GM23338 (cell line): ENCODE measurements around the gene KCTD10. TPM values are rescaled to one million over a fixed set of nuclear protein-coding genes. Genes with fewer than 3 reads are reported as not detected.

Experiments
- ATAC-seq: fragments of 200-7000 bp; cut with Tn5 transposase; 3 replicates; pipeline ENCODE4 v1.9.1; 2020
- DNase-seq: peaks from one replicate; pipeline ENCODE4 v3.0.0-alpha.2; 2015; ENCODE audit warnings: low spot score
- H2AFZ ChIP-seq: fragments of 200-600 bp; sonication (generic); 2 replicates; pipeline ENCODE4 v1.8.0; 2016; ENCODE audit warnings: antibody characterized with exemption, mild to moderate bottlenecking, moderate library complexity
- H3F3A ChIP-seq: fragments of 200-600 bp; sonication (generic); replicated peaks from 2 replicates; pipeline ENCODE4 v1.8.0; 2017; ENCODE audit warnings: antibody characterized with exemption, mixed run types, low read depth
- H3K27ac ChIP-seq: fragments of 200-600 bp; sonication (generic); 2 replicates; pipeline ENCODE4 v1.6.1; 2016; ENCODE audit warnings: low read depth
- H3K27me3 ChIP-seq: fragments of 200-600 bp; sonication (generic); 2 replicates; pipeline ENCODE4 v1.8.0; 2016; ENCODE audit warnings: mild to moderate bottlenecking, mixed run types, moderate library complexity; ENCODE audit not compliant: insufficient read depth
- H3K36me3 ChIP-seq: fragments of 200-600 bp; sonication (generic); 2 replicates; pipeline ENCODE4 v1.8.0; 2016; ENCODE audit warnings: mild to moderate bottlenecking; ENCODE audit not compliant: insufficient read depth
- H3K4me1 ChIP-seq: fragments of 200-600 bp; sonication (generic); 2 replicates; pipeline ENCODE4 v1.8.0; 2016; ENCODE audit warnings: mild to moderate bottlenecking, moderate library complexity; ENCODE audit not compliant: insufficient read depth
- H3K4me2 ChIP-seq: fragments of 200-600 bp; sonication (generic); 2 replicates; pipeline ENCODE4 v1.7.1; 2017; ENCODE audit warnings: mixed run types
- H3K4me3 ChIP-seq: fragments of 200-600 bp; sonication (generic); 2 replicates; pipeline ENCODE4 v1.6.1; 2016; ENCODE audit warnings: mixed run types
- H3K79me2 ChIP-seq: fragments of 200-600 bp; sonication (generic); replicated peaks from 2 replicates; pipeline ENCODE4 v1.8.0; 2017; ENCODE audit warnings: mild to moderate bottlenecking; ENCODE audit not compliant: insufficient read depth
- H3K9me2 ChIP-seq: fragments of 200-600 bp; sonication (generic); 2 replicates; pipeline ENCODE4 v1.8.0; 2017; ENCODE audit not compliant: insufficient read depth
- H4K20me1 ChIP-seq: fragments of 200-600 bp; sonication (generic); replicated peaks from 2 replicates; pipeline ENCODE4 v1.8.0; 2017; ENCODE audit warnings: mild to moderate bottlenecking; ENCODE audit not compliant: insufficient read depth
- H3K27ac Mint-ChIP-seq: 2 replicates; pipeline ENCODE4 v1.8.0; 2020; ENCODE audit warnings: inconsistent platforms, mild to moderate bottlenecking, moderate library complexity, mixed read lengths
- H3K27me3 Mint-ChIP-seq: 3 replicates; pipeline ENCODE4 v1.8.0; 2022; ENCODE audit warnings: low read depth, mild to moderate bottlenecking, moderate library complexity, mixed read lengths, inconsistent platforms; ENCODE audit not compliant: insufficient read depth, poor library complexity
- H3K36me3 Mint-ChIP-seq: 3 replicates; pipeline ENCODE4 v1.8.0; 2021; ENCODE audit warnings: low read depth, mild to moderate bottlenecking, inconsistent platforms, moderate library complexity, mixed read lengths
- H3K4me1 Mint-ChIP-seq: 3 replicates; pipeline ENCODE4 v1.8.0; 2020; ENCODE audit warnings: mild to moderate bottlenecking, inconsistent platforms, mixed read lengths
- H3K4me3 Mint-ChIP-seq: 3 replicates; pipeline ENCODE4 v1.8.0; 2021; ENCODE audit warnings: moderate library complexity, mild to moderate bottlenecking, inconsistent platforms, mixed read lengths
- H3K9me3 Mint-ChIP-seq: 3 replicates; pipeline ENCODE4 v1.8.0; 2020; ENCODE audit warnings: moderate library complexity, mild to moderate bottlenecking, inconsistent platforms, mixed read lengths
- CREB1 ChIP-seq: fragments of 250-450 bp; sonication (Bioruptor Pico); IDR thresholded peaks from 2 replicates; pipeline ENCODE4 v1.5.0; 2020; ENCODE audit warnings: low read depth, mild to moderate bottlenecking, moderate library complexity
- EZH2 ChIP-seq: fragments of 200-600 bp; sonication (generic); IDR thresholded peaks from one replicate; pipeline ENCODE4 v1.8.0; 2017; ENCODE audit warnings: antibody characterized with exemption, mild to moderate bottlenecking, low read depth; ENCODE audit not compliant: unreplicated experiment
- EZH2phosphoT487 ChIP-seq: fragments of 200-600 bp; sonication (generic); IDR thresholded peaks from one replicate; pipeline ENCODE4 v1.8.1; 2018; ENCODE audit warnings: antibody characterized with exemption; ENCODE audit not compliant: unreplicated experiment
- ZNF331 ChIP-seq: fragments of 250-450 bp; sonication (Bioruptor Pico); IDR thresholded peaks from 2 replicates; pipeline ENCODE4 v1.5.0; 2020; ENCODE audit warnings: low read depth, mild to moderate bottlenecking, moderate library complexity
- ZNF462 ChIP-seq: fragments of 250-450 bp; sonication (Bioruptor Pico); IDR thresholded peaks from 2 replicates; pipeline ENCODE4 v1.5.0; 2020; ENCODE audit warnings: mild to moderate bottlenecking, moderate library complexity
- polyA plus RNA-seq: library from polyadenylated mRNA; unstranded; fragments of >200 nt; fragmentation: Nextera tagmentation; extraction: Ambion mirVana; gene quantifications from 2 replicates; pipeline ENCODE4 v1.2.1, GENCODE V29; 2016
- total RNA-seq: library from RNA; depleted of rRNA; stranded (reverse); fragments of >200 nt; shearing (Covaris generic); gene quantifications from 2 replicates; pipeline ENCODE4 v1.2.3, GENCODE V29; 2014
- TF ChIP-seq, protein P1 (sequence below), 2 experiments: fragments of 200-600 bp in 1 of 2; sonication (generic) in 1 of 2; conservative IDR thresholded peaks; 2 replicates each; pipeline versions ENCODE4 v1.5.1 to v1.6.1; 2016 to 2017; ENCODE audit warnings: antibody characterized with exemption in 2 of 2, low read depth in 2 of 2, mild to moderate bottlenecking in 2 of 2, moderate library complexity in 1 of 2

Gene KCTD10
- total and polyA plus RNA-seq, 2 experiments from 2014 or later = 15.8 to 45.2 TPM

- TF ChIP-seq ZNF462 (CRISPR knock-in tag) (no peak), EZH2phosphoT487 (no peak)
Observed at GRCh38 chr12:109513977-109514376, 36.9 kb upstream of the KCTD10 start (continued).

GRCh38 chr12:109513051-109513450 is 36.0 kb upstream of the KCTD10 start:
- peaks cover 5% of the 10 kb centered on the region for H3K27me3 Mint-ChIP-seq
- Histone ChIP-seq H3K79me2 (no peaks in the 10 kb centered on the region), H3K4me3 (no peak overlapping the region), H4K20me1 (0 out of 2 replicates have a peak, but pooled peaks cover 4% of the 10 kb centered on the region), H3K27me3 (no peaks in the 10 kb centered on the region), H3K9me2 (no peaks in the 10 kb centered on the region), H3K27ac (no peak overlapping the region), H3K36me3 (no peaks in the 10 kb centered on the region), H3K4me1 (no peaks in the 10 kb centered on the region), H3F3A (no peaks in the 10 kb centered on the region), H3K4me2 (no peak overlapping the region), H2AFZ (no peak overlapping the region)
- no peak overlapping the region for H3K27ac Mint-ChIP-seq
- H3K36me3 Mint-ChIP-seq = peaks cover 30% of the 10 kb centered on the region
- H3K4me3 Mint-ChIP-seq = no peak overlapping the region
- no peaks in the 10 kb centered on the region for H3K4me1 Mint-ChIP-seq
- no peak for ATAC-seq
- no peak for TF ChIP-seq ZNF462 (CRISPR knock-in tag)
- TF ChIP-seq CREB1 (CRISPR knock-in tag) = no peak
- TF ChIP-seq EZH2 = no peak
- TF ChIP-seq ZNF331 = no peak
- TF ChIP-seq, protein P1, sequence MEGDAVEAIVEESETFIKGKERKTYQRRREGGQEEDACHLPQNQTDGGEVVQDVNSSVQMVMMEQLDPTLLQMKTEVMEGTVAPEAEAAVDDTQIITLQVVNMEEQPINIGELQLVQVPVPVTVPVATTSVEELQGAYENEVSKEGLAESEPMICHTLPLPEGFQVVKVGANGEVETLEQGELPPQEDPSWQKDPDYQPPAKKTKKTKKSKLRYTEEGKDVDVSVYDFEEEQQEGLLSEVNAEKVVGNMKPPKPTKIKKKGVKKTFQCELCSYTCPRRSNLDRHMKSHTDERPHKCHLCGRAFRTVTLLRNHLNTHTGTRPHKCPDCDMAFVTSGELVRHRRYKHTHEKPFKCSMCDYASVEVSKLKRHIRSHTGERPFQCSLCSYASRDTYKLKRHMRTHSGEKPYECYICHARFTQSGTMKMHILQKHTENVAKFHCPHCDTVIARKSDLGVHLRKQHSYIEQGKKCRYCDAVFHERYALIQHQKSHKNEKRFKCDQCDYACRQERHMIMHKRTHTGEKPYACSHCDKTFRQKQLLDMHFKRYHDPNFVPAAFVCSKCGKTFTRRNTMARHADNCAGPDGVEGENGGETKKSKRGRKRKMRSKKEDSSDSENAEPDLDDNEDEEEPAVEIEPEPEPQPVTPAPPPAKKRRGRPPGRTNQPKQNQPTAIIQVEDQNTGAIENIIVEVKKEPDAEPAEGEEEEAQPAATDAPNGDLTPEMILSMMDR (conservative IDR thresholded peaks at IDR 0.05; ENCODE audit: low read depth in 2 of 2) = no peak
- H3K9me3 Mint-ChIP-seq = no peaks in the 10 kb centered on the region
- DNase-seq = no peak
